GM18526 (cell line): ENCODE measurements around the gene SFT2D2.

Source experiments
- POLR2A ChIP-seq: IDR thresholded peaks from 3 replicates; pipeline ENCODE4 v1.6.1; 2011; ENCODE audit not compliant: insufficient read length; ENCODE audit errors: extremely low read depth

The SFT2D2 gene

GRCh38 chr1:168243636-168244212, 17.9 kb downstream of the SFT2D2 start:
- no peak for TF ChIP-seq POLR2A

- TF ChIP-seq POLR2A, result no peak
Observed at GRCh38 chr1:168245042-168245441, 19.2 kb downstream of the SFT2D2 start.

GRCh38 chr1:168246506-168246905, 20.7 kb downstream of the SFT2D2 start:
- no peak for TF ChIP-seq POLR2A

- TF ChIP-seq POLR2A, result no peak
Observed at GRCh38 chr1:168252204-168252733, 26.5 kb downstream of the SFT2D2 start.

GRCh38 chr1:168256164-168256563, 30.4 kb downstream of the SFT2D2 start:
- TF ChIP-seq POLR2A, result no peak

GRCh38 chr1:168257397-168257796, 31.6 kb downstream of the SFT2D2 start:
- no peak for TF ChIP-seq POLR2A

GRCh38 chr1:168259567-168259966, 33.8 kb downstream of the SFT2D2 start:
- TF ChIP-seq POLR2A, result no peak

- TF ChIP-seq POLR2A, result no peak
Observed at GRCh38 chr1:168260393-168260792, 34.6 kb downstream of the SFT2D2 start.

- no peak for TF ChIP-seq POLR2A
Observed at GRCh38 chr1:168261390-168261789, 35.6 kb downstream of the SFT2D2 start.

GRCh38 chr1:168263130-168263529, 37.3 kb downstream of the SFT2D2 start:
- TF ChIP-seq POLR2A, result no peak

GRCh38 chr1:168264296-168264695, 38.5 kb downstream of the SFT2D2 start:
- no peak for TF ChIP-seq POLR2A

- no peak for TF ChIP-seq POLR2A
Observed at GRCh38 chr1:168265596-168265995, 39.8 kb downstream of the SFT2D2 start.

- no peak for TF ChIP-seq POLR2A
Observed at GRCh38 chr1:168266644-168267186, 40.9 kb downstream of the SFT2D2 start.

- TF ChIP-seq POLR2A, result no peak
Observed at GRCh38 chr1:168271636-168272035, 45.8 kb downstream of the SFT2D2 start.

GRCh38 chr1:168273575-168273974, 47.8 kb downstream of the SFT2D2 start:
- TF ChIP-seq POLR2A, result no peak

GRCh38 chr1:168279253-168279652, 53.4 kb downstream of the SFT2D2 start:
- no peak for TF ChIP-seq POLR2A
